Measurements from ENCODE around the gene CELA3B.
"Not testable (repeated sequence)": the region's sequence is repeated elsewhere in the genome, so short reads cannot be mapped to it uniquely, and the experiment has no call there.

CELA3B gene

DNA sequence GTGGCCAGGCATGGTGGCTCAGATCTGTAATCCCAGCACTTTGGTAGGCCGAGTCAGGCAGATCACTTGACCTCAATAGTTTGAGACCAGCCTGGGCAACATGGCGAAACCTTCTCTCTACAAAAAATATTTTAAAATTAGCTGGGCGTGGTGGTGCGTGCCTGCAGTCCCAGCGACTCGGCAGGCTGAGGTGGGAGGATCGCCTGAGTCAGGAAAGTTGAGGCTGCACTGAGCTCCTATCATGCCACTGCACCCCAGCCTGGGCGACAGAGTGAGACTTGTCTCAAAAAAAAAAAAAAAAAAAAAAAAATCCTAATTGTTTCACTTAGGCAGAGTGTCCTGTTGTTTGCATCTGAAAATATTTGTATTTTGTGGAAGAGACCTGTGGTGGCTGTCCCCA, 17.9 kb downstream of the CELA3B start:
- H3K9me3 ChIP-seq (ENCODE audit: control insufficient read depth, low read length); H3K36me3 ChIP-seq (ENCODE audit: control insufficient read depth, insufficient read depth, low read length); H3K4me3 ChIP-seq (ENCODE audit: low read length); H3K4me1 ChIP-seq (ENCODE audit: control insufficient read depth, insufficient read depth, low read length); H3K9ac ChIP-seq (ENCODE audit: low read length); H3K27me3 ChIP-seq (ENCODE audit: control insufficient read depth, insufficient read depth, low read length): not testable (repeated sequence)

DNA sequence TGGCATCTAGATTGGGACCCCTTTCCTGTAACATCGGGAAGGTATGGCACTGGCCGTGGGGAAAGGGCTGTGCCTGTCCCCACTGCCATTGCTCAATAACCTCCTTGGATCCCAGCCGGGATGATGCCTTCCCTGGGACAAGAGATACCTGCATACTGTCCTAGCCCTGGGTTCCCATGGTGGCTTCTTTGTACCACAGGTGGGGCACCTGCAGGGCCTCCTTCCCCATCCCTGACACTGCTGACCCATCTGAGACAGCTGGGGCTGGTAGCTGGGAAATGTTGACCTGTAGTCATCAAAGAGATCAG, 19.8 kb downstream of the CELA3B start:
- not testable (repeated sequence) for H3K4me3 ChIP-seq (ENCODE audit: low read length); H3K36me3 ChIP-seq (ENCODE audit: control insufficient read depth, insufficient read depth, low read length); H3K9ac ChIP-seq (ENCODE audit: low read length); H3K27me3 ChIP-seq (ENCODE audit: control insufficient read depth, insufficient read depth, low read length); H3K9me3 ChIP-seq (ENCODE audit: control insufficient read depth, low read length); H3K4me1 ChIP-seq (ENCODE audit: control insufficient read depth, insufficient read depth, low read length)

DNA sequence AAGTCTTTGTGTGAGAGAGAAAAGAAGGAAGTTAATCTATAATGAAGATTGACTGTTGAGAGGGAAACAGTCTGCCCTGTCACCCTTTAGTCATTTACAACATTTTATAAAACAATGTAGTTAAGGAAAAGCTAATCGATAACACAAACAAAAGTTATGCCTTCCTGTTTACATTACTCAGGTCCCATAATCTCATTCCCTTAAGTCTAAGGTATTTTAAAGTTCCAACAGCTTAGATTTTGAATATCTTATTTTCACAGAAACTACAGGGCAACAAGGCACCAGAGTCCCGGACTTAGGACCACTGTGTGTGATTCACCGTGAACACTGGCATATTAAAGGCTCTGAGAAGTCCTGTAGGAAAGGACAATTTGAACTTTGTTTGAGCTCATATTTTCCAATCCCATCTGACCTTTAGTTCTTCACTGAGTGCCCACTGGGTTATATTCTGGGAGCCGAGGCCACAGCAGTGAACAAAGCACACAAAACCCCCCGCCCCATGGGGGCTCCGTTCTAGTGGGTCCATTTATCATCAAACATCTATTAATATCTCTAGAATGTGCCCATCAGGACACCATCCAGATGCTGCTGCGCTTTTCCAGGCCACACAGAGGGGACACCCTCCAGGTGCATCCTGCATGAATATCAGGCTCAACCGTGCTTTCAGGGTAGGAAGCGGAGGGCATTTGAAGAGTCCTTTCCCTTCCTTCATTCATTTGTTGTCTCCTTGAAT, 21.2 kb downstream of the CELA3B start:
- not testable (repeated sequence) for H3K36me3 ChIP-seq (ENCODE audit: control insufficient read depth, insufficient read depth, low read length); H3K9ac ChIP-seq (ENCODE audit: low read length); H3K27me3 ChIP-seq (ENCODE audit: control insufficient read depth, insufficient read depth, low read length); H3K4me1 ChIP-seq (ENCODE audit: control insufficient read depth, insufficient read depth, low read length); H3K4me3 ChIP-seq (ENCODE audit: low read length); H3K9me3 ChIP-seq (ENCODE audit: control insufficient read depth, low read length)

DNA sequence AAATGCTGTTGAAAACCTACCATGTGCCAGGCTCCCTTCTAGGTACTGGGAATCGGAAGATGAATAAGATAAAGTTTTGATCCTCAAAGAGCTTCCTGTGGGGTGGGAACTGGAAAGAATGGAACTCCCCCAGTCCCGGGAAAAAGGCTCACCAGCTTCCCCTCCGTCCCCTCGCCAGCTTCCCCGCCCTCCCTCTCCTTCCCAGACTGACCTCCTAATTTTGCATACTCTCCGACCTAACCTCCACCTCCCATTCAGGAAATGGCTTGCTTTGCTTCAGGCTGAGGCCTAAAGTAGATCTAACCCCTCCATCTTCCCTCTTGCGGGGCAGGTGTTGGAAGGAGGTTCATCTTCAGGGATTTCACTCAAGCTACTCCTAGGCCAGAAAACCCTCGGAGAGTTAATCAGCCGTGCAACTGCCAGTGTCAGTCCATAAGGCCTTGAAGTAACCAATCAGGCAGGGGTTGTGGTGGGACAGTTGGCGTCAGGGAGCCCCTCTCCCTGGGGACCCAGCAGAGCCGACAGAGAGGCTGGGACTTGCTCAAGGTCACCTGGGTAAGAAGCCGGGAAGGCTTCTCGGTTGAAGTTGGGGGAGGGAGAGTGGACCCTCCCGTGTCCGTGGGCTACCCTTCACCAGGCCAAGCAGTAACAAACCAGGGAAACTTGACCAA, 21.9 kb downstream of the CELA3B start:
- H3K4me3 ChIP-seq (ENCODE audit: low read length); H3K9me3 ChIP-seq (ENCODE audit: control insufficient read depth, low read length); H3K4me1 ChIP-seq (ENCODE audit: control insufficient read depth, insufficient read depth, low read length); H3K36me3 ChIP-seq (ENCODE audit: control insufficient read depth, insufficient read depth, low read length); H3K9ac ChIP-seq (ENCODE audit: low read length); H3K27me3 ChIP-seq (ENCODE audit: control insufficient read depth, insufficient read depth, low read length): not testable (repeated sequence)

DNA sequence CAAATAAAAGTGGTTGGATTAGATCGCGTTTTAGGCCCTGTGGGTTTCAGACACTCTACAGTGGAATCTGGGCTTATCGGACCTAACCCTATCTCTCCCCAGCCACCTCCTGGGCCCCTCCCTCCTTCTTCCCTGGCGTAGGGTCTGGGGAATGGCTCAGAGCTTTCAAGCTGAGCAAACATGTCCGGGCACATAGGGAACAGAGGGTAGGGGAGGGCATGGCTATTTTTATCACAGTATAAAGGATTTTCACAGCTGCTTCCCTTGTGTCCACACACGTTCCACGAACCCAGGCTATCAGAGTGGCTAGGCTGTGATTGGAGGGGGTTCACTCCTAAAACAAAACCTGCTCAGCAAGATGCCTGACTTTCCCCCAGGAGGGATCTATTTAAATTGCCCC, 22.8 kb downstream of the CELA3B start:
- H3K4me3 ChIP-seq (ENCODE audit: low read length); H3K4me1 ChIP-seq (ENCODE audit: control insufficient read depth, insufficient read depth, low read length); H3K36me3 ChIP-seq (ENCODE audit: control insufficient read depth, insufficient read depth, low read length); H3K9ac ChIP-seq (ENCODE audit: low read length); H3K27me3 ChIP-seq (ENCODE audit: control insufficient read depth, insufficient read depth, low read length); H3K9me3 ChIP-seq (ENCODE audit: control insufficient read depth, low read length): not testable (repeated sequence)

DNA sequence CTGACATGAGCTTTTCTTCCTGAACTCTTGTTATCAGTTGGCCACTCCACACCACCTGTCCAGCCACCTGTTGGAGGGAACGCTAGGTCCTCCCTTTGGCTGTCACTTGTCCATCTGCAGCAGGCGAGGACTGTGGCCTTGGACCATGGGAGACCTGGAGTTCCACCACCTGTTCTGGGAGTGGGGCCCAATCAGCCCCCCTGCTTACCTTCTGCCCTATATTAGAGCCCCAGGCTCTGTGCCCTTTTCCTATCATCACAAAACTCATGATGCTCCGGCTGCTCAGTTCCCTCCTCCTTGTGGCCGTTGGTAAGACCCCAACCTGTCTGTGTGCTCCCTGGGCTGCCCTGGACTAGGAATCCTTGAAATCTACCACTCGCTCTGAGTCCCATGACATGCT, 24.6 kb downstream of the CELA3B start, which contains the start of gene CELA3A:
Gene CELA3A, plus strand, starts transcription at position 249 of the 400 bp plus-strand sequence. Its CDS starts 18 bp downstream, at position 267.
- H3K36me3 ChIP-seq (ENCODE audit: control insufficient read depth, insufficient read depth, low read length) = no peaks in the 10 kb centered on the region
- no peaks in the 10 kb centered on the region for H3K27me3 ChIP-seq (ENCODE audit: control insufficient read depth, insufficient read depth, low read length)
- H3K9me3 ChIP-seq (ENCODE audit: control insufficient read depth, low read length) = no peaks in the 10 kb centered on the region
- H3K4me3 ChIP-seq (ENCODE audit: low read length) = no peak within 1 kb of the TSS
- H3K9ac ChIP-seq (ENCODE audit: low read length) = no peak within 1 kb of the TSS
- no peaks in the 10 kb centered on the region for H3K4me1 ChIP-seq (ENCODE audit: control insufficient read depth, insufficient read depth, low read length)

- not testable (repeated sequence) for H3K4me3 ChIP-seq (ENCODE audit: low read length); H3K27me3 ChIP-seq (ENCODE audit: control insufficient read depth, insufficient read depth, low read length); H3K9me3 ChIP-seq (ENCODE audit: control insufficient read depth, low read length); H3K9ac ChIP-seq (ENCODE audit: low read length); H3K36me3 ChIP-seq (ENCODE audit: control insufficient read depth, insufficient read depth, low read length); H3K4me1 ChIP-seq (ENCODE audit: control insufficient read depth, insufficient read depth, low read length)
Observed at GRCh38 chr1:22002461-22002860, 25.6 kb downstream of the CELA3B start.

- H3K9ac ChIP-seq (ENCODE audit: low read length); H3K36me3 ChIP-seq (ENCODE audit: control insufficient read depth, insufficient read depth, low read length); H3K4me3 ChIP-seq (ENCODE audit: low read length); H3K4me1 ChIP-seq (ENCODE audit: control insufficient read depth, insufficient read depth, low read length); H3K9me3 ChIP-seq (ENCODE audit: control insufficient read depth, low read length); H3K27me3 ChIP-seq (ENCODE audit: control insufficient read depth, insufficient read depth, low read length): not testable (repeated sequence)
Observed at GRCh38 chr1:22002875-22003274, 26.1 kb downstream of the CELA3B start.

DNA sequence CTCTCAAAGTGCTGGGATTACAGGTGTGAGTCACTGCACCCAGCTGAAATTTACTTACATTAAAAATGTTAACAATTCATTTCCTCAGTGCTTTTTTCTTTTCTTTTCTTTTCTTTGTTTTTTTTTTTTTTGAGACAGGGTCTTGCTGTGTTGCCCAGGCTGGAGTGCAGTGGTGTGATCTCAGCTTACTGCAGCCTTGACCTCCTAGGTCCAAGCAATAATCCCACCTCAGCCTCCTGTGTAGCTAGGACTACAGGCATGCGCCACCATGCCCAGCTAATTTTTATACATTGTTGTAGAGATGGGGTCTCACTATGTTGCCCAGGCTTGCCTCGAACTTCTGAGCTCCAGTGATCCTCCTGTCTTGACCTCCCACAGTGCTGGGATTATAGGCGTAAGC, 27.1 kb downstream of the CELA3B start:
- not testable (repeated sequence) for H3K27me3 ChIP-seq (ENCODE audit: control insufficient read depth, insufficient read depth, low read length); H3K36me3 ChIP-seq (ENCODE audit: control insufficient read depth, insufficient read depth, low read length); H3K9me3 ChIP-seq (ENCODE audit: control insufficient read depth, low read length); H3K9ac ChIP-seq (ENCODE audit: low read length); H3K4me1 ChIP-seq (ENCODE audit: control insufficient read depth, insufficient read depth, low read length); H3K4me3 ChIP-seq (ENCODE audit: low read length)

GRCh38 chr1:22005261-22006149, 28.7 kb downstream of the CELA3B start:
- not testable (repeated sequence) for H3K9ac ChIP-seq (ENCODE audit: low read length); H3K4me1 ChIP-seq (ENCODE audit: control insufficient read depth, insufficient read depth, low read length); H3K27me3 ChIP-seq (ENCODE audit: control insufficient read depth, insufficient read depth, low read length); H3K4me3 ChIP-seq (ENCODE audit: low read length); H3K36me3 ChIP-seq (ENCODE audit: control insufficient read depth, insufficient read depth, low read length); H3K9me3 ChIP-seq (ENCODE audit: control insufficient read depth, low read length)

GRCh38 chr1:22006736-22007135, 29.9 kb downstream of the CELA3B start:
- H3K36me3 ChIP-seq (ENCODE audit: control insufficient read depth, insufficient read depth, low read length); H3K9ac ChIP-seq (ENCODE audit: low read length); H3K9me3 ChIP-seq (ENCODE audit: control insufficient read depth, low read length); H3K4me1 ChIP-seq (ENCODE audit: control insufficient read depth, insufficient read depth, low read length); H3K4me3 ChIP-seq (ENCODE audit: low read length); H3K27me3 ChIP-seq (ENCODE audit: control insufficient read depth, insufficient read depth, low read length): not testable (repeated sequence)

DNA sequence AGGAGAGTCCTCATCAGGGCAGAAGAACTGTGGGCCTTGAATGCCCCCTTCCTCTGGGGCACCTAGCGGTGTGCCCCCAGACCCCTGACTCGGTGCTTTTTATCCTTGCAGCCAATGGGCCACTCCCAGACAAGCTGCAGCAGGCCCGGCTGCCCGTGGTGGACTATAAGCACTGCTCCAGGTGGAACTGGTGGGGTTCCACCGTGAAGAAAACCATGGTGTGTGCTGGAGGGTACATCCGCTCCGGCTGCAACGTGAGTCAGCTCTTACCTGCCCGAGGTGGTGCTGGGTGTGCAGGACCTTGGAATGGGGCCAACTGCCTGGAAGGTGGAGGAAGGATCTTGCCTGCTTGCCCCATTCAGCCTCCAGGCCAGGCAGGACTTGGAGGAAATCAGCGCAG, 30.4 kb downstream of the CELA3B start:
- H3K27me3 ChIP-seq (ENCODE audit: control insufficient read depth, insufficient read depth, low read length); H3K4me3 ChIP-seq (ENCODE audit: low read length); H3K36me3 ChIP-seq (ENCODE audit: control insufficient read depth, insufficient read depth, low read length); H3K4me1 ChIP-seq (ENCODE audit: control insufficient read depth, insufficient read depth, low read length); H3K9ac ChIP-seq (ENCODE audit: low read length); H3K9me3 ChIP-seq (ENCODE audit: control insufficient read depth, low read length): not testable (repeated sequence)

Measured in mucosa of stomach (tissue), 1 donor.